Left lung (tissue), 10 donors: ENCODE results near the gene OR6K3. TPM values are rescaled to one million over a fixed set of nuclear protein-coding genes. Genes with fewer than 3 reads are reported as not detected.
A peak's percentile ranks its signal among the peaks of the same experiment; 100 is the strongest.
"Not testable (repeated sequence)": the region's sequence is repeated elsewhere in the genome, so short reads cannot be mapped to it uniquely, and the experiment has no call there.

Source experiments
- ATAC-seq: fragments of 200-7000 bp; cut with Tn5 transposase; one replicate; pipeline ENCODE4 v1.9.1; 2020; ENCODE audit warnings: moderate library complexity
- DNase-seq, 4 donors: peaks; one replicate each; pipeline ENCODE4 v3.0.0-alpha.2; 2013 to 2020
- H3K27ac ChIP-seq, 2 donors: fragments of 200-600 bp; sonication (generic) in 1 of 2; one replicate each; pipeline versions ENCODE4 v1.5.0 to v1.8.0; 2020 to 2021
- H3K27me3 ChIP-seq, 2 donors: fragments of 200-600 bp; sonication (generic) in 1 of 2; one replicate each; pipeline versions ENCODE4 v1.5.0 to v1.8.0; 2020 to 2021
- H3K36me3 ChIP-seq, 2 donors: fragments of 200-600 bp; sonication (generic) in 1 of 2; one replicate each; pipeline versions ENCODE4 v1.5.0 to v1.8.0; 2020 to 2021
- H3K4me1 ChIP-seq, 2 donors: fragments of 200-600 bp; one replicate each; pipeline ENCODE4 v1.8.0; 2021
- H3K4me3 ChIP-seq, 2 donors: fragments of 200-600 bp; sonication (generic) in 1 of 2; one replicate each; pipeline versions ENCODE4 v1.5.0 to v1.8.0; 2020 to 2021; ENCODE audit warnings: mild to moderate bottlenecking in 1 of 2
- H3K9me3 ChIP-seq, 2 donors: fragments of 200-600 bp; sonication (generic) in 1 of 2; one replicate each; pipeline versions ENCODE4 v1.5.0 to v1.8.0; 2020 to 2021
- CTCF ChIP-seq, 2 donors: fragments of 200-600 bp; sonication (generic) in 1 of 2; IDR thresholded peaks; one replicate each; pipeline versions ENCODE4 v1.5.0 to v1.8.0; 2021; ENCODE audit warnings: antibody characterized with exemption in 2 of 2
- intact Hi-C, 2 donors: fragments of 100-400 bp; cut with DNase I; formaldehyde crosslinking; loops; one replicate each; pipeline versions ENCODE4 v1.11.2 to v1.14.2; 2022
- polyA plus RNA-seq, 6 donors: library from polyadenylated mRNA; unstranded; fragments of 120-200 nt; gene quantifications; one replicate each; pipeline ENCODE4 v1.2.1, GENCODE V29; 2013; ENCODE audit not compliant: insufficient read length in 6 of 6
- total RNA-seq, 2 donors: library from RNA; stranded (reverse); fragmentation: NEBNext Ultra II Directional; extraction: Animal tissue kit (Norgen Biotek cat#: 25700); gene quantifications; one replicate each; pipeline ENCODE4 v1.2.1, GENCODE V29; 2021
- donor health status: DM: no; HTN: yes; CAD: no.
- donor health status: DM: no; HTN: no; CAD: no.

The OR6K3 gene
- total and polyA plus RNA-seq, 8 donors: 0.10 to 0.21 TPM; not detected in 6

GRCh38 chr1:158689110-158689509 is 31.4 kb downstream of the OR6K3 start:
- no peak for ATAC-seq
- intact Hi-C loops: no loop called here
- H3K27me3 ChIP-seq: no peaks in the 10 kb centered on the region
- no peak for TF ChIP-seq CTCF (IDR thresholded peaks at IDR 0.05)
- peak in 1 of 4 donors; percentile 68 for DNase-seq
- H3K4me3 ChIP-seq: no peak overlapping the region
- H3K4me1 ChIP-seq: no peaks in the 10 kb centered on the region
- no peak overlapping the region for H3K27ac ChIP-seq
- H3K9me3 ChIP-seq: no peaks in the 10 kb centered on the region
- no peaks in the 10 kb centered on the region for H3K36me3 ChIP-seq

- intact Hi-C loops, H3K27ac ChIP-seq, H3K4me3 ChIP-seq, H3K9me3 ChIP-seq, H3K36me3 ChIP-seq, DNase-seq, H3K4me1 ChIP-seq, H3K27me3 ChIP-seq, ATAC-seq: not testable (repeated sequence)
These were observed 32.2 kb downstream of the OR6K3 start for GRCh38 chr1:158688343-158688742.

GRCh38 chr1:158687037-158687436 is 33.5 kb downstream of the OR6K3 start:
- H3K27ac ChIP-seq: no peak overlapping the region
- TF ChIP-seq CTCF (IDR thresholded peaks at IDR 0.05): no peak
- intact Hi-C loops: no loop called here
- H3K36me3 ChIP-seq: no peaks in the 10 kb centered on the region
- ATAC-seq: no peak
- no peaks in the 10 kb centered on the region for H3K4me1 ChIP-seq
- H3K9me3 ChIP-seq: no peaks in the 10 kb centered on the region
- no peaks in the 10 kb centered on the region for H3K27me3 ChIP-seq
- DNase-seq: no peak
- H3K4me3 ChIP-seq: no peak overlapping the region

- Histone ChIP-seq H3K36me3 (no peaks in the 10 kb centered on the region), H3K27ac (no peak within 1 kb of the TSS), H3K9me3 (no peaks in the 10 kb centered on the region), H3K4me3 (no peak within 1 kb of the TSS), H3K27me3 (no peaks in the 10 kb centered on the region), H3K4me1 (no peaks in the 10 kb centered on the region)
- no peak for DNase-seq
- ATAC-seq: no peak
- intact Hi-C loops: no loop called here
- TF ChIP-seq CTCF (IDR thresholded peaks at IDR 0.05): no peak
These were observed 34.2 kb downstream of the OR6K3 start, which contains the start of gene SPTA1 for GRCh38 chr1:158686111-158687009. SPTA1 (minus strand) TSS chr1:158686715; CDS start chr1:158686517, 198 bp downstream.

GRCh38 chr1:158685085-158685484 is 35.4 kb downstream of the OR6K3 start:
- DNase-seq: no peak
- H3K27me3 ChIP-seq: no peaks in the 10 kb centered on the region
- no peak overlapping the region for H3K4me3 ChIP-seq
- H3K36me3 ChIP-seq: no peaks in the 10 kb centered on the region
- ATAC-seq: no peak
- intact Hi-C loops: no loop called here
- H3K9me3 ChIP-seq: no peaks in the 10 kb centered on the region
- H3K4me1 ChIP-seq: no peaks in the 10 kb centered on the region
- H3K27ac ChIP-seq: no peak overlapping the region
- no peak for TF ChIP-seq CTCF (IDR thresholded peaks at IDR 0.05)
